ENCODE data around the gene TALDO1. TPM values are rescaled to one million over a fixed set of nuclear protein-coding genes. Genes with fewer than 3 reads are reported as not detected.

The TALDO1 gene
- total RNA-seq, 1 experiment from 2014 or later: 137 TPM

GRCh38 chr11:794013-794765 is 46.9 kb downstream of the TALDO1 start:
- no peaks in the 10 kb centered on the region for H3K27me3 Mint-ChIP-seq (ENCODE audit: insufficient read depth, unreplicated experiment)
- intact Hi-C loops (cut with micrococcal nuclease): no loop called here
- no TSS peak for BruUV-seq (replicated peaks)
- peaks cover 29% of the 10 kb centered on the region for H3K36me3 Mint-ChIP-seq (ENCODE audit: insufficient read depth, unreplicated experiment)
- no peak for DNase-seq (ENCODE audit: unreplicated experiment)
- ChIA-PET CTCF (interaction anchor here (0.7 to 1.6 kb wide), 3 partner anchors 11 to 213 kb away, joined by 3 to 5 read pairs (median 4); no protein-coding TSS in a partner anchor), POLR2A (interaction anchor here (0.7 to 3.8 kb wide), 7 partner anchors 10 to 88 kb away, joined by 3 to 33 read pairs (median 4); partner anchors contain the start of genes GATD1 and RPLP2)
- no peak for TF ChIP-seq CTCF (IDR thresholded peaks at IDR 0.05; ENCODE audit: unreplicated experiment)
- H3K9me3 Mint-ChIP-seq (ENCODE audit: unreplicated experiment): no peaks in the 10 kb centered on the region
- H3K4me3 Mint-ChIP-seq (ENCODE audit: unreplicated experiment): peak overlapping the region; percentile 84
- no peaks in the 10 kb centered on the region for H3K4me1 Mint-ChIP-seq (ENCODE audit: insufficient read depth, unreplicated experiment)
- H3K27ac Mint-ChIP-seq (ENCODE audit: low read depth, unreplicated experiment): no peak overlapping the region

- no peak for DNase-seq (ENCODE audit: unreplicated experiment)
- intact Hi-C loops (cut with micrococcal nuclease): loop anchor here (5.0 kb wide), 1 partner anchor 33 kb away; no protein-coding TSS in a partner anchor
- no peaks in the 10 kb centered on the region for H3K4me1 Mint-ChIP-seq (ENCODE audit: insufficient read depth, unreplicated experiment)
- CTCF ChIA-PET: interaction anchor here (1.8 kb wide), 1 partner anchor 11 kb away, joined by 4 read pairs; no protein-coding TSS in a partner anchor
- H3K27ac Mint-ChIP-seq (ENCODE audit: low read depth, unreplicated experiment): peak overlapping the region; percentile 94
- POLR2A ChIA-PET: interaction anchor here (0.6 to 3.8 kb wide), 13 partner anchors 9 to 99 kb away, joined by 3 to 41 read pairs (median 10); partner anchors contain the start of genes GATD1, PNPLA2, RPLP2 and TALDO1
- BruUV-seq (replicated peaks): no TSS peak
- TF ChIP-seq CTCF (IDR thresholded peaks at IDR 0.05; ENCODE audit: unreplicated experiment): no peak
- peak overlapping the region; percentile 84 for H3K4me3 Mint-ChIP-seq (ENCODE audit: unreplicated experiment)
- no peaks in the 10 kb centered on the region for H3K9me3 Mint-ChIP-seq (ENCODE audit: unreplicated experiment)
- H3K27me3 Mint-ChIP-seq (ENCODE audit: insufficient read depth, unreplicated experiment): no peaks in the 10 kb centered on the region
- peaks cover 29% of the 10 kb centered on the region for H3K36me3 Mint-ChIP-seq (ENCODE audit: insufficient read depth, unreplicated experiment)
Observed at GRCh38 chr11:794766-795633, 47.7 kb downstream of the TALDO1 start.

GRCh38 chr11:795634-796564 is 48.6 kb downstream of the TALDO1 start:
- intact Hi-C loops (cut with micrococcal nuclease): loop anchor here (2.0 to 5.0 kb wide), 2 partner anchors 34 to 133 kb away; no protein-coding TSS in a partner anchor
- H3K27ac Mint-ChIP-seq (ENCODE audit: low read depth, unreplicated experiment): peak overlapping the region; percentile 94
- no TSS peak for BruUV-seq (replicated peaks)
- CTCF ChIA-PET: interaction anchor here (0.5 to 1.8 kb wide), 3 partner anchors 12 to 255 kb away, joined by 3 to 4 read pairs (median 3); partner anchors contain the start of gene TALDO1
- H3K36me3 Mint-ChIP-seq (ENCODE audit: insufficient read depth, unreplicated experiment): peaks cover 33% of the 10 kb centered on the region
- H3K4me3 Mint-ChIP-seq (ENCODE audit: unreplicated experiment): peak overlapping the region; percentile 84
- H3K9me3 Mint-ChIP-seq (ENCODE audit: unreplicated experiment): no peaks in the 10 kb centered on the region
- no peak for TF ChIP-seq CTCF (IDR thresholded peaks at IDR 0.05; ENCODE audit: unreplicated experiment)
- POLR2A ChIA-PET: interaction anchor here (0.6 to 3.8 kb wide), 21 partner anchors 8 to 228 kb away, joined by 3 to 41 read pairs (median 6); partner anchors contain the start of genes CD151, GATD1, PNPLA2 and RPLP2
- peak; percentile 76 for DNase-seq (ENCODE audit: unreplicated experiment)
- no peaks in the 10 kb centered on the region for H3K4me1 Mint-ChIP-seq (ENCODE audit: insufficient read depth, unreplicated experiment)
- H3K27me3 Mint-ChIP-seq (ENCODE audit: insufficient read depth, unreplicated experiment): no peaks in the 10 kb centered on the region

Measured in MCF 10A (cell line).